Erythroblast (primary cell): ENCODE measurements around the gene PEX26.

Source experiments
- GATA1 ChIP-seq: IDR thresholded peaks from 2 replicates; pipeline ENCODE4 v1.6.1; 2011; ENCODE audit warnings: low read depth, mild to moderate bottlenecking, control low read depth, low read length, moderate library complexity
- POLR2A ChIP-seq: IDR thresholded peaks from 2 replicates; pipeline ENCODE4 v1.6.1; 2011; ENCODE audit warnings: mild to moderate bottlenecking, low read length

DNA sequence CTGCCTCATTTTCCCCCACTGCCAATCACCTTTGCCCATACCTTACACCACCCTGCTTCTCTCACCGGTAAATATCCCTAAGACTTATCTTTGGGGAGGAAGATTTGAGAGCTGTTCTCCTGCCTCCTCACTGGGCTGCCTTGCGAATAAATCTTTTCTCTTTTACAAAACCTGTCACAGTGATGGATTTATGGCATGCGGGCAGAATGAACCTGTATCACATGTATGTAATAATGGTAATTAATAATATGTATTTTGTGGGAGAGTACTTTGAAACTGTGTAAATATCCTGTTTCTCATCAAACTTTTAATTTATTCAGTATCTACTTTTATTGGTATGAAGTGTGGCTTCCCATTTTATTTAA is 68.6 kb downstream of the PEX26 start:
- TF ChIP-seq POLR2A (no peak), GATA1 (no peak)
